ENCODE measurements around the gene MERTK.

DNA sequence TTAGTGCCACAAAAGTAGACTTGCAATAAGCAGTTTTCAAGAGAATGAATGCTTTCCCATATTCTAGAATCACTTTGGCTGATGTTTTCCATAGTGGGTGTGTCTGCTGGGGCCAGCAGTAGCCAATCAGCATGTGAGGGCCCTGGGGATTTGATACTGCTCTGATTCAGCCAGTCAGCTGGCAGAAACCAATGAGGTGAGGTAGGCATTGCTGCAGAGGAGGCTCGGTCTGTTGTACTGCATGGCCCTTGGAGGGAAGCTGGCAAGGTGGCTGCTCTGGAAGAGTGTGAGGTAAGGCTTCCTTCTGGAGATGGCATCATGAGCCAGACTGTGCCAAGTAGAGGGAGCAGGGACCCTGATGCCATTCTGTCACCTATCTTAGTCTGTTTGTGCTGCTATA is 179.4 kb downstream of the MERTK start:
- TF ChIP-seq, protein P1, sequence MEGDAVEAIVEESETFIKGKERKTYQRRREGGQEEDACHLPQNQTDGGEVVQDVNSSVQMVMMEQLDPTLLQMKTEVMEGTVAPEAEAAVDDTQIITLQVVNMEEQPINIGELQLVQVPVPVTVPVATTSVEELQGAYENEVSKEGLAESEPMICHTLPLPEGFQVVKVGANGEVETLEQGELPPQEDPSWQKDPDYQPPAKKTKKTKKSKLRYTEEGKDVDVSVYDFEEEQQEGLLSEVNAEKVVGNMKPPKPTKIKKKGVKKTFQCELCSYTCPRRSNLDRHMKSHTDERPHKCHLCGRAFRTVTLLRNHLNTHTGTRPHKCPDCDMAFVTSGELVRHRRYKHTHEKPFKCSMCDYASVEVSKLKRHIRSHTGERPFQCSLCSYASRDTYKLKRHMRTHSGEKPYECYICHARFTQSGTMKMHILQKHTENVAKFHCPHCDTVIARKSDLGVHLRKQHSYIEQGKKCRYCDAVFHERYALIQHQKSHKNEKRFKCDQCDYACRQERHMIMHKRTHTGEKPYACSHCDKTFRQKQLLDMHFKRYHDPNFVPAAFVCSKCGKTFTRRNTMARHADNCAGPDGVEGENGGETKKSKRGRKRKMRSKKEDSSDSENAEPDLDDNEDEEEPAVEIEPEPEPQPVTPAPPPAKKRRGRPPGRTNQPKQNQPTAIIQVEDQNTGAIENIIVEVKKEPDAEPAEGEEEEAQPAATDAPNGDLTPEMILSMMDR (conservative IDR thresholded peaks at IDR 0.05 in 1 of 2, IDR thresholded peaks at IDR 0.05 in 1 of 2; ENCODE audit: low read depth in 1 of 2, low read length in 2 of 2) = no peak
- TF ChIP-seq EZH2 (IDR thresholded peaks at IDR 0.05; ENCODE audit: low read length, missing control alignments) = no peak
